Common myeloid progenitor, CD34-positive (primary cell): ENCODE data around the gene PSPC1.

Source experiments
- CTCF ChIA-PET: fragments of 350-600 bp; sonication (Branson Sonifier 250); formaldehyde crosslinking; loops from one replicate; lab custom pipeline; 2021; ENCODE audit warnings: antibody characterized with exemption; lab: Charles Lee
- POLR2A ChIA-PET: fragments of 350-600 bp; sonication (Branson Sonifier 250); formaldehyde crosslinking; loops from one replicate; lab custom pipeline; 2021; ENCODE audit warnings: antibody characterized with exemption; lab: Charles Lee
- DNase-seq, 3 donors: peaks; one replicate each; pipeline versions ENCODE4 v3.0.0 to v3.0.0-alpha.2; 2013
- H3K27ac ChIP-seq, 2 experiments: 1 replicate in 1 of 2; 2 replicates in 1 of 2; pipeline ENCODE4 v1.7.0; 2013; ENCODE audit warnings: inconsistent platforms in 2 of 2, low read length in 2 of 2, mild to moderate bottlenecking in 2 of 2, low read depth in 1 of 2, moderate library complexity in 1 of 2; ENCODE audit not compliant: severe bottlenecking in 2 of 2, insufficient read depth in 1 of 2, poor library complexity in 1 of 2
- H3K27me3 ChIP-seq, 5 experiments: replicated peaks in 2 of 5; 1 replicate in 3 of 5; 2 replicates in 2 of 5; pipeline versions ENCODE4 v1.6.1 to v1.7.0; 2013; ENCODE audit warnings: low read length in 4 of 5, mild to moderate bottlenecking in 2 of 5, moderate library complexity in 2 of 5, inconsistent platforms in 1 of 5; ENCODE audit not compliant: insufficient read depth in 5 of 5, control insufficient read depth in 4 of 5
- H3K36me3 ChIP-seq, 4 experiments: 1 replicate in 2 of 4; 2 replicates in 2 of 4; pipeline versions ENCODE4 v1.6.1 to v1.7.0; 2013; ENCODE audit warnings: low read length in 3 of 4, control low read depth in 1 of 4, mild to moderate bottlenecking in 1 of 4; ENCODE audit not compliant: control insufficient read depth in 4 of 4, insufficient read depth in 4 of 4
- H3K4me1 ChIP-seq, 4 experiments: 1 replicate in 3 of 4; 2 replicates in 1 of 4; pipeline versions ENCODE4 v1.6.1 to v1.7.1; 2013; ENCODE audit warnings: low read length in 3 of 4, mild to moderate bottlenecking in 3 of 4, control low read depth in 1 of 4, inconsistent platforms in 1 of 4, moderate library complexity in 1 of 4; ENCODE audit not compliant: control insufficient read depth in 4 of 4, insufficient read depth in 4 of 4; ENCODE audit errors: control extremely low read depth in 1 of 4
- H3K4me3 ChIP-seq, 7 experiments: 1 replicate in 4 of 7; 2 replicates in 3 of 7; pipeline versions ENCODE4 v1.5.1 to v1.7.0; 2013; ENCODE audit warnings: mild to moderate bottlenecking in 7 of 7, low read length in 6 of 7, moderate library complexity in 6 of 7, inconsistent platforms in 2 of 7, low read depth in 2 of 7, control low read depth in 1 of 7; ENCODE audit not compliant: insufficient read depth in 4 of 7, control insufficient read depth in 1 of 7; ENCODE audit errors: extremely low read depth in 1 of 7
- H3K9me3 ChIP-seq, 5 experiments: 1 replicate in 4 of 5; 2 replicates in 1 of 5; pipeline versions ENCODE4 v1.6.1 to v1.7.1; 2013; ENCODE audit warnings: low read length in 4 of 5, mild to moderate bottlenecking in 2 of 5, inconsistent platforms in 1 of 5, low read depth in 1 of 5, moderate library complexity in 1 of 5; ENCODE audit not compliant: control insufficient read depth in 4 of 5, insufficient read depth in 2 of 5; ENCODE audit errors: control extremely low read depth in 1 of 5
- WGBS: methylation state at CpG from one replicate; pipeline ENCODE4 v1.1.5; 2013; ENCODE audit not compliant: insufficient coverage; 5-methylcytosine and 5-hydroxymethylcytosine counted together

Gene PSPC1

GRCh38 chr13:19766591-19766990 is 16.2 kb downstream of the PSPC1 start:
- 92% methylated on average over 5 of the region's 5 CpGs for WGBS
- ChIA-PET POLR2A (interaction anchor here (1.2 kb wide), 1 partner anchor 17 kb away, joined by 3 read pairs; the partner anchor contains the start of gene PSPC1), CTCF (interaction anchor here (0.9 to 1.1 kb wide), 2 partner anchors 10 to 25 kb away, joined by 3 read pairs; no protein-coding TSS in a partner anchor)
- H3K4me1 ChIP-seq, result peaks cover 0 to 2% (median 0%) of the 10 kb centered on the region in 4 experiments
- H3K27me3 ChIP-seq, result no peaks in the 10 kb centered on the region
- no peak for DNase-seq
- no peak overlapping the region for H3K27ac ChIP-seq
- H3K36me3 ChIP-seq, result peaks cover 4 to 53% (median 31%) of the 10 kb centered on the region in 4 experiments
- H3K9me3 ChIP-seq, result no peaks in the 10 kb centered on the region
- H3K4me3 ChIP-seq, result no peak overlapping the region

DNA sequence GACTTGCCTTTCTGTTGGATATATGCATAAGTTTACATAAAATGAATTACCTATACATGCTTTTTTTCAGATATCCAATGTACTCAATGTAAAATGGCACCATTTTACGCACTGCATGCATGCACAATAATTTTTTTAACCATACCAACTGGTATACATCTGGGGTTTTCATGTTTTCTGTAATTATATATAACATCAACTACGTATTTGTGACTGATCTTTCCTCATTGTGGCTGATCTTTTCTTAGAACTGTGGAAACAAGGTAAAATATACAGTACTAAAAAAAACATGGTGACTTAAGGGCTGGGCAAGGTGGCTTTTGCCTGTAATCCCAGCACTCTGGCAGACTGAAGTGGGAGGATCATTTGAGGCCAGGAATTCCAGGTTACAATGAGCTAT is 18.5 kb downstream of the PSPC1 start:
- no peak for DNase-seq
- no peaks in the 10 kb centered on the region for H3K9me3 ChIP-seq
- H3K27ac ChIP-seq, result no peak overlapping the region
- peaks cover 2 to 48% (median 21%) of the 10 kb centered on the region in 4 experiments for H3K36me3 ChIP-seq
- peaks cover 0 to 2% (median 0%) of the 10 kb centered on the region in 4 experiments for H3K4me1 ChIP-seq
- ChIA-PET CTCF (no interaction called here), POLR2A (interaction anchor here (0.6 kb wide), 2 partner anchors 130 to 1303 kb away, joined by 3 read pairs; partner anchors contain the start of gene MPHOSPH8)
- WGBS, result no CpG with 5 or more reads among the region's 2 CpGs
- no peak overlapping the region for H3K4me3 ChIP-seq
- H3K27me3 ChIP-seq, result no peaks in the 10 kb centered on the region

- CTCF ChIA-PET, result no interaction called here
- DNase-seq, result no peak
- no peaks in the 10 kb centered on the region for H3K9me3 ChIP-seq
- peaks cover 5 to 44% (median 23%) of the 10 kb centered on the region in 4 experiments for H3K36me3 ChIP-seq
- H3K4me3 ChIP-seq, result no peak overlapping the region
- no peaks in the 10 kb centered on the region for H3K27me3 ChIP-seq
- POLR2A ChIA-PET, result no interaction called here
- no peak overlapping the region for H3K27ac ChIP-seq
- 100% methylated on average over 9 of the region's 10 CpGs for WGBS
- H3K4me1 ChIP-seq, result peaks cover 0 to 2% (median 0%) of the 10 kb centered on the region in 4 experiments
These were observed 19.1 kb downstream of the PSPC1 start for GRCh38 chr13:19763618-19764017.

DNA sequence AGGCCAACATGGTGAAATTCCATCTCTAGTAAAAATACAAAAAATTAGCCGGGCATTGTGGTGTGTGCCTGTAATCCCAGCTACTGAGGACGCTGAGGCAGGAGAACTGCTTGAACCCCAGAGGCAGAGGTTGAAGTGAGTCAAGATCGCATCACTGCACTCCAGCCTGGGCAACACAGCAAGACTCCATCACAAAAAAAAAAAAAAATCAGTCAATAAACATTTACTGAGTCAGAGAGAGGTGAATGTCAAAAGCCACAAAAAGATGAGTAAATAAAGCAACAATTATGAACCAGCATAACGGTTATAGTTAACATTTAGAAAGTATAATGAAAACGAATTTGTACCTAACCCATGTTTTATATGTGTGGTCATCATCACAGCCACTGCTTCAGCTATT is 23.1 kb downstream of the PSPC1 start:
- no peak overlapping the region for H3K4me3 ChIP-seq
- ChIA-PET CTCF (no interaction called here), POLR2A (no interaction called here)
- no CpG with 5 or more reads among the region's 5 CpGs for WGBS
- H3K27me3 ChIP-seq, result no peaks in the 10 kb centered on the region
- H3K36me3 ChIP-seq, result peaks cover 12 to 50% (median 34%) of the 10 kb centered on the region in 4 experiments
- H3K4me1 ChIP-seq, result no peaks in the 10 kb centered on the region
- no peak overlapping the region for H3K27ac ChIP-seq
- DNase-seq, result no peak
- H3K9me3 ChIP-seq, result no peaks in the 10 kb centered on the region

GRCh38 chr13:19742643-19743042 is 40.1 kb downstream of the PSPC1 start:
- ChIA-PET CTCF (no interaction called here), POLR2A (interaction anchor here (0.7 kb wide), 1 partner anchor 112 kb away, joined by 3 read pairs; no protein-coding TSS in a partner anchor)
- Histone ChIP-seq H3K27me3 (no peaks in the 10 kb centered on the region), H3K4me1 (no peaks in the 10 kb centered on the region), H3K27ac (no peak overlapping the region), H3K36me3 (peaks cover 13 to 42% (median 29%) of the 10 kb centered on the region in 4 experiments), H3K9me3 (no peaks in the 10 kb centered on the region), H3K4me3 (no peak overlapping the region)
- WGBS, result no CpG with 5 or more reads among the region's 5 CpGs
- DNase-seq, result no peak

- Histone ChIP-seq H3K4me3 (no peak overlapping the region), H3K4me1 (no peaks in the 10 kb centered on the region), H3K27ac (no peak overlapping the region), H3K9me3 (no peaks in the 10 kb centered on the region), H3K27me3 (no peaks in the 10 kb centered on the region), H3K36me3 (peaks cover 8 to 49% (median 36%) of the 10 kb centered on the region in 4 experiments)
- ChIA-PET POLR2A (no interaction called here), CTCF (no interaction called here)
- WGBS, result 100% methylated on average over 2 of the region's 4 CpGs
- DNase-seq, result no peak
These were observed 44.7 kb downstream of the PSPC1 start for GRCh38 chr13:19737844-19738557.

DNA sequence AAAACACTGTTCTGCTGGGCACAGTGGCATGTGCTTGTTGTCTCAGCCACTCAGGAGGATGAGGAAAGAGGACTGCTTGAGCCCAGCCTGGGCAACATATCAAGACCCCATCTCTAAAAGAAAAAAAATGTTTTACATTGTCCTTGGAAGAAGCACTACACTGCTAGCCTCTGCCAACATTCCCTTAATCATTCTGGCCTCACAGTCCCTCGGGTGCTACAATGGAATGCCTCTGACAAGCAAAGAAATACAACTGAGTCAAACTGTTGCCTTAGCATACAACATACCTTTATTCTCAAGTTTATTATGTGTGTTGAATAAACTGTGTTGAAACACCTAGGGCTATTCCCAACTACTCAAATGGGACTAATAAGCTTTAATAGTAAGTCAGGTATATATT is 56.1 kb downstream of the PSPC1 start:
- CTCF ChIA-PET, result interaction anchor here (0.9 kb wide), 1 partner anchor 10 kb away, joined by 3 read pairs; no protein-coding TSS in a partner anchor
- Histone ChIP-seq H3K27me3 (no peaks in the 10 kb centered on the region), H3K4me1 (no peaks in the 10 kb centered on the region), H3K36me3 (peaks cover 15 to 45% (median 30%) of the 10 kb centered on the region in 4 experiments), H3K9me3 (no peaks in the 10 kb centered on the region), H3K27ac (no peak overlapping the region), H3K4me3 (no peak overlapping the region)
- POLR2A ChIA-PET, result no interaction called here
- WGBS, result no CpG with 5 or more reads among the region's 1 CpG
- DNase-seq, result no peak
